ENCODE data around the gene SRP14. TPM values are rescaled to one million over a fixed set of nuclear protein-coding genes. Genes with fewer than 3 reads are reported as not detected.

The SRP14 gene
- total and polyA plus RNA-seq, 9 of the 15 experiments (the other 6 are each of a cell fraction or from before 2014, with no cell fraction given): 161 to 1,097 (median 402) TPM

GRCh38 chr15:40080847-40081246, 41.9 kb upstream of the SRP14 start (continued):
- TF ChIP-seq, protein P1, sequence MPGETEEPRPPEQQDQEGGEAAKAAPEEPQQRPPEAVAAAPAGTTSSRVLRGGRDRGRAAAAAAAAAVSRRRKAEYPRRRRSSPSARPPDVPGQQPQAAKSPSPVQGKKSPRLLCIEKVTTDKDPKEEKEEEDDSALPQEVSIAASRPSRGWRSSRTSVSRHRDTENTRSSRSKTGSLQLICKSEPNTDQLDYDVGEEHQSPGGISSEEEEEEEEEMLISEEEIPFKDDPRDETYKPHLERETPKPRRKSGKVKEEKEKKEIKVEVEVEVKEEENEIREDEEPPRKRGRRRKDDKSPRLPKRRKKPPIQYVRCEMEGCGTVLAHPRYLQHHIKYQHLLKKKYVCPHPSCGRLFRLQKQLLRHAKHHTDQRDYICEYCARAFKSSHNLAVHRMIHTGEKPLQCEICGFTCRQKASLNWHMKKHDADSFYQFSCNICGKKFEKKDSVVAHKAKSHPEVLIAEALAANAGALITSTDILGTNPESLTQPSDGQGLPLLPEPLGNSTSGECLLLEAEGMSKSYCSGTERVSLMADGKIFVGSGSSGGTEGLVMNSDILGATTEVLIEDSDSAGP (CRISPR knock-in tag; IDR thresholded peaks at IDR 0.05): no peak
- TF ChIP-seq RBM15 (IDR thresholded peaks at IDR 0.05; ENCODE audit: insufficient read depth, low read length) (no peak), TAF9B (IDR thresholded peaks at IDR 0.05; ENCODE audit: partially characterized antibody) (no peak), CREB1 (IDR thresholded peaks at IDR 0.05) (no peak), CREB1 (CRISPR knock-in tag; IDR thresholded peaks at IDR 0.05) (no peak), CREM (IDR thresholded peaks at IDR 0.05; ENCODE audit: low read depth) (0 out of 2 replicates have a peak, but pooled peaks have one; percentile 28), NRF1 (conservative IDR thresholded peaks at IDR 0.05 in 1 of 2, IDR thresholded peaks at IDR 0.05 in 1 of 2) (peak in 1 of 2 experiments; percentile 8; a peak in 1 of 4 replicates), YBX1 (IDR thresholded peaks at IDR 0.05) (no peak), SMARCA4 (IDR thresholded peaks at IDR 0.05) (peak; percentile 88), ZNF583 (CRISPR knock-in tag; IDR thresholded peaks at IDR 0.05) (no peak), DPF2 (IDR thresholded peaks at IDR 0.05) (peak; percentile 83), MTA1 (IDR thresholded peaks at IDR 0.05; ENCODE audit: borderline replicate concordance) (0 out of 2 replicates have a peak, but pooled peaks have one; percentile 68), PHF8 (IDR thresholded peaks at IDR 0.05; ENCODE audit: borderline replicate concordance, low read length) (no peak), MTA2 (IDR thresholded peaks at IDR 0.05; ENCODE audit: low read depth) (peak; percentile 54), BDP1 (IDR thresholded peaks at IDR 0.05; ENCODE audit: insufficient read depth, insufficient read length) (no peak), BACH1 (tag; IDR thresholded peaks at IDR 0.05) (0 out of 2 replicates have a peak, but pooled peaks have one; percentile 16), CBFA2T2 (conservative IDR thresholded peaks at IDR 0.05) (peak; percentile 77), CBFA2T3 (IDR thresholded peaks at IDR 0.05) (peak; percentile 84), TAL1 (IDR thresholded peaks at IDR 0.05) (peak; percentile 77), MTF1 (CRISPR knock-in tag; IDR thresholded peaks at IDR 0.05; ENCODE audit: borderline replicate concordance) (0 out of 2 replicates have a peak, but pooled peaks have one; percentile 8), POU5F1 (IDR thresholded peaks at IDR 0.05; ENCODE audit: borderline replicate concordance, low read depth, low read length, partially characterized antibody) (no peak), ZEB2 (IDR thresholded peaks at IDR 0.05) (peak; percentile 71), ATF4 (CRISPR knock-in tag; IDR thresholded peaks at IDR 0.05) (no peak), EP300 (IDR thresholded peaks at IDR 0.05; ENCODE audit: low read length) (peak; percentile 70; the same call in 1 of the 2 replicates)
- TF ChIP-seq, protein P2, sequence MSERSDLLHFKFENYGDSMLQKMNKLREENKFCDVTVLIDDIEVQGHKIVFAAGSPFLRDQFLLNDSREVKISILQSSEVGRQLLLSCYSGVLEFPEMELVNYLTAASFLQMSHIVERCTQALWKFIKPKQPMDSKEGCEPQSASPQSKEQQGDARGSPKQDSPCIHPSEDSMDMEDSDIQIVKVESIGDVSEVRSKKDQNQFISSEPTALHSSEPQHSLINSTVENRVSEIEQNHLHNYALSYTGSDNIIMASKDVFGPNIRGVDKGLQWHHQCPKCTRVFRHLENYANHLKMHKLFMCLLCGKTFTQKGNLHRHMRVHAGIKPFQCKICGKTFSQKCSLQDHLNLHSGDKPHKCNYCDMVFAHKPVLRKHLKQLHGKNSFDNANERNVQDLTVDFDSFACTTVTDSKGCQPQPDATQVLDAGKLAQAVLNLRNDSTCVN (CRISPR knock-in tag; IDR thresholded peaks at IDR 0.05): no peak
- TF ChIP-seq, protein P3, sequence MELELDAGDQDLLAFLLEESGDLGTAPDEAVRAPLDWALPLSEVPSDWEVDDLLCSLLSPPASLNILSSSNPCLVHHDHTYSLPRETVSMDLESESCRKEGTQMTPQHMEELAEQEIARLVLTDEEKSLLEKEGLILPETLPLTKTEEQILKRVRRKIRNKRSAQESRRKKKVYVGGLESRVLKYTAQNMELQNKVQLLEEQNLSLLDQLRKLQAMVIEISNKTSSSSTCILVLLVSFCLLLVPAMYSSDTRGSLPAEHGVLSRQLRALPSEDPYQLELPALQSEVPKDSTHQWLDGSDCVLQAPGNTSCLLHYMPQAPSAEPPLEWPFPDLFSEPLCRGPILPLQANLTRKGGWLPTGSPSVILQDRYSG (tag; conservative IDR thresholded peaks at IDR 0.05; ENCODE audit: low read depth): peak; percentile 39; the same call in 1 of the 2 replicates
- TF ChIP-seq, protein P4, sequence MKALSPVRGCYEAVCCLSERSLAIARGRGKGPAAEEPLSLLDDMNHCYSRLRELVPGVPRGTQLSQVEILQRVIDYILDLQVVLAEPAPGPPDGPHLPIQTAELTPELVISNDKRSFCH (CRISPR knock-in tag; IDR thresholded peaks at IDR 0.05): no peak
- TF ChIP-seq, protein P4 (tag; IDR thresholded peaks at IDR 0.05): 0 out of 2 replicates have a peak, but pooled peaks have one; percentile 21

All from K562 (cell line).